ENCODE measurements around the gene PCDHA12. TPM values are rescaled to one million over a fixed set of nuclear protein-coding genes. Genes with fewer than 3 reads are reported as not detected.
A peak's percentile ranks its signal among the peaks of the same experiment; 100 is the strongest.
"Not testable (repeated sequence)": the region's sequence is repeated elsewhere in the genome, so short reads cannot be mapped to it uniquely, and the experiment has no call there.

Gene PCDHA12
- total RNA-seq = under 1 TPM in 1 of 2 donors, not detected in 1; 0.24 TPM
- long read RNA-seq, donor 1 = 0 reads
- long read RNA-seq, donor 2 = 0 reads

DNA sequence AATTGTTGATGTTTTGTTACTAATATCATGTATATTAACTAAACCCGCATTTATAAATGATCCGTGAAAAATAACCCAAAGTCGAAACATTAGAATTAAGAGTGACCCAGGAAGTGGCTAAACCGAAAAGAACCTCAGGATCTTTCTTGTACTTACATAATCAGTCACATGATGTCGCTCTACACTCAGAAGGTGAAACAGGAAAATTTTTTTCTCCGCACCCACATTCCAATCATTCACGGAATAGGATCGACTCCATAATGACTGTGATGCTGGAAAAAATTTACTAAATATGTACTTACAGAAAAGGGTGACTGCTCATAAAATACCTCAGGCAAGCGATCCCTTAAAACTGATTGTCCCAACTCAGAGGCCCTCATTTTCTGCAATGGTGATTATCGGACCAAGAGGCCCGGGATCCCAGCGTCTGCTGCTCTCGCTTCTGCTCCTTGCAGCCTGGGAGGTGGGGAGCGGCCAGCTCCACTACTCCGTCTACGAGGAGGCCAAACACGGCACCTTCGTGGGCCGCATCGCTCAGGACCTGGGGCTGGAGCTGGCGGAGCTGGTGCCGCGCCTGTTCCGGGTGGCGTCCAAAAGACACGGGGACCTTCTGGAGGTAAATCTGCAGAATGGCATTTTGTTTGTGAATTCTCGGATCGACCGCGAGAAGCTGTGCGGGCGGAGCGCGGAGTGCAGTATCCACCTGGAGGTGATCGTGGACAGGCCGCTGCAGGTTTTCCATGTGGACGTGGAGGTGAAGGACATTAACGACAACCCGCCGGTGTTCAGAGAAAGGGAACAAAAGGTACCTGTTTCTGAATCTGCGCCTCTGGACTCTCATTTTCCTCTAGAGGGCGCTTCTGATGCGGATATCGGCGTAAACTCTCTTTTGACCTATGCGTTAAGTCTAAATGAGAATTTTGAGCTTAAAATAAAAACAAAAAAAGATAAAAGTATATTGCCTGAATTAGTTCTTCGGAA lies at the start of gene PCDHA12:
Gene PCDHA12, plus strand, starts transcription at position 224 of the 981 bp plus-strand sequence. Its CDS starts 165 bp downstream, at position 389.
- DNase-seq (ENCODE audit: low spot score) = no peak
- intact Hi-C loops (cut with DNase I) = no loop called here

DNA sequence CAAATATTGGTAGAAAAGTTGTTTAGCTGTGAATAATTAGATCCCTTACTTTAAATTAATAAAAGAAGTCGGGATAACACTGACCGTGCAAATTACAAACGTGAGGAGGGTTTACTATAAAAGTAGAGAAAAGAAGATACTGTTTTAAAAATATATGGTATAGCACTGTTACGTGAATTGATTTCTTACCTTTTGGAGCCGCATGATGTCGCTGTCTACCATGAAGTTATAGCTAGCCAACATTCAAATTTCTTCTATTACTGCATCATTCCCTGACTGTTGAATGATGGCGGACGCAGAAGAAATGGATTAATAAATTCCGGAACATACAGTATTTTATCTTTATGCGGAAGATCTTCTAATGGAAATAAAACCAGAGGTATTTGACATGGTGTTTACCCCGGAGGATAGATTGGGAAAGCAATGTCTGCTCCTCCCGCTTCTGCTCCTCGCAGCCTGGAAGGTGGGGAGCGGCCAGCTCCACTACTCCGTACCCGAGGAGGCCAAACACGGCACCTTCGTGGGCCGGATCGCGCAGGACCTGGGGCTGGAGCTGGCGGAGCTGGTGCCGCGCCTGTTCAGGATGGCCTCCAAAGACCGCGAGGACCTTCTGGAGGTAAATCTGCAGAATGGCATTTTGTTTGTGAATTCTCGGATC lies 47.3 kb upstream of the PCDHA12 start, which contains the start of gene PCDHA6:
Gene PCDHA6, plus strand, starts transcription at position 257 of the 658 bp plus-strand sequence. Its CDS starts 132 bp downstream, at position 389.
- intact Hi-C loops (cut with DNase I) = no loop called here
- no peak for DNase-seq (ENCODE audit: low spot score)

DNA sequence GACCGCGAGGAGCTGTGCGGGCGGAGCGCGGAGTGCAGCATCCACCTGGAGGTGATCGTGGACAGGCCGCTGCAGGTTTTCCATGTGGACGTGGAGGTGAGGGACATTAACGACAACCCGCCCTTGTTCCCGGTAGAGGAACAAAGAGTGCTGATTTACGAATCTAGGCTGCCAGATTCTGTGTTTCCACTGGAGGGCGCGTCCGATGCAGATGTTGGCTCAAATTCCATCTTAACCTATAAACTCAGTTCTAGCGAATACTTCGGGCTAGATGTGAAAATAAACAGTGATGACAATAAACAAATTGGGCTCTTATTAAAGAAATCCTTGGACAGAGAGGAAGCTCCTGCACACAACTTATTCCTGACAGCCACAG lies 46.8 kb upstream of the PCDHA12 start:
- no peak for DNase-seq (ENCODE audit: low spot score)
- intact Hi-C loops (cut with DNase I) = no loop called here

DNA sequence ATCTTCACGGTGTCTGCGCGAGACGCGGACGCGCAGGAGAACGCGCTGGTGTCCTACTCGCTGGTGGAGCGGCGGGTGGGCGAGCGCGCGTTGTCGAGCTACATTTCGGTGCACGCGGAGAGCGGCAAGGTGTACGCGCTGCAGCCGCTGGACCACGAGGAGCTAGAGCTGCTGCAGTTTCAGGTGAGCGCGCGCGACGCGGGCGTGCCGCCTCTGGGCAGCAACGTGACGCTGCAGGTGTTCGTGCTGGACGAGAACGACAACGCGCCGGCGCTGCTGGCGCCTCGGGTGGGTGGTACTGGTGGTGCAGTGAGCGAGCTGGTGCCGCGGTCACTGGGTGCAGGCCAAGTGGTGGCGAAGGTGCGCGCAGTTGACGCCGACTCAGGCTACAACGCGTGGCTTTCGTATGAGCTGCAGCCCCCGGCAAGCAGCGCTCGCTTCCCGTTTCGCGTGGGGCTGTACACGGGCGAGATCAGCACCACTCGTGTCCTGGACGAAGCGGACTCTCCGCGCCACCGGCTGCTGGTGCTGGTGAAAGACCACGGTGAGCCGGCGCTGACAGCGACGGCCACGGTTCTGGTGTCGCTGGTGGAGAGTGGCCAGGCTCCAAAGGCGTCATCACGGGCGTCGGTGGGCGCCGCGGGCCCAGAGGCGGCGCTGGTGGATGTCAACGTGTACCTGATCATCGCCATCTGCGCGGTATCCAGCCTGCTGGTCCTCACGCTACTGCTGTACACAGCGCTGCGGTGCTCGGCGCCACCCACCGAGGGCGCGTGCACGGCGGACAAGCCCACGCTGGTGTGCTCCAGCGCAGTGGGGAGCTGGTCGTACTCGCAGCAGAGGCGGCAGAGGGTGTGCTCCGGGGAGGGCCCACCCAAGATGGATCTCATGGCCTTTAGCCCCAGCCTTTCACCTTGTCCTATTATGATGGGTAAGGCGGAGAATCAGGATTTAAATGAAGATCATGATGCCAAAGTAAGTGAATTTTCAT lies 45.3 kb upstream of the PCDHA12 start:
- intact Hi-C loops (cut with DNase I); DNase-seq (ENCODE audit: low spot score): not testable (repeated sequence)

- intact Hi-C loops (cut with DNase I) = no loop called here
- no peak for DNase-seq (ENCODE audit: low spot score)
Measured at GRCh38 chr5:140833993-140834392, 41.1 kb upstream of the PCDHA12 start, which contains the start of gene PCDHA7. TSS of gene PCDHA7 (plus strand) at chr5:140834269. CDS start at chr5:140834384, 115 bp downstream.

GRCh38 chr5:140834439-140835008 lies 40.6 kb upstream of the PCDHA12 start:
- DNase-seq (ENCODE audit: low spot score); intact Hi-C loops (cut with DNase I): not testable (repeated sequence)

GRCh38 chr5:140835622-140836510 lies 39.2 kb upstream of the PCDHA12 start:
- intact Hi-C loops (cut with DNase I) = no loop called here
- DNase-seq (ENCODE audit: low spot score) = peak; percentile 81

- intact Hi-C loops (cut with DNase I) = no loop called here
- no peak for DNase-seq (ENCODE audit: low spot score)
Measured at GRCh38 chr5:140840978-140841962, 33.8 kb upstream of the PCDHA12 start, which contains the start of gene PCDHA8. TSS of gene PCDHA8 (plus strand) at chr5:140841187. CDS start at chr5:140841322, 135 bp downstream.

- DNase-seq (ENCODE audit: low spot score) = no peak
- intact Hi-C loops (cut with DNase I) = no loop called here
Measured at GRCh38 chr5:140842798-140843733, 32.0 kb upstream of the PCDHA12 start.

DNA sequence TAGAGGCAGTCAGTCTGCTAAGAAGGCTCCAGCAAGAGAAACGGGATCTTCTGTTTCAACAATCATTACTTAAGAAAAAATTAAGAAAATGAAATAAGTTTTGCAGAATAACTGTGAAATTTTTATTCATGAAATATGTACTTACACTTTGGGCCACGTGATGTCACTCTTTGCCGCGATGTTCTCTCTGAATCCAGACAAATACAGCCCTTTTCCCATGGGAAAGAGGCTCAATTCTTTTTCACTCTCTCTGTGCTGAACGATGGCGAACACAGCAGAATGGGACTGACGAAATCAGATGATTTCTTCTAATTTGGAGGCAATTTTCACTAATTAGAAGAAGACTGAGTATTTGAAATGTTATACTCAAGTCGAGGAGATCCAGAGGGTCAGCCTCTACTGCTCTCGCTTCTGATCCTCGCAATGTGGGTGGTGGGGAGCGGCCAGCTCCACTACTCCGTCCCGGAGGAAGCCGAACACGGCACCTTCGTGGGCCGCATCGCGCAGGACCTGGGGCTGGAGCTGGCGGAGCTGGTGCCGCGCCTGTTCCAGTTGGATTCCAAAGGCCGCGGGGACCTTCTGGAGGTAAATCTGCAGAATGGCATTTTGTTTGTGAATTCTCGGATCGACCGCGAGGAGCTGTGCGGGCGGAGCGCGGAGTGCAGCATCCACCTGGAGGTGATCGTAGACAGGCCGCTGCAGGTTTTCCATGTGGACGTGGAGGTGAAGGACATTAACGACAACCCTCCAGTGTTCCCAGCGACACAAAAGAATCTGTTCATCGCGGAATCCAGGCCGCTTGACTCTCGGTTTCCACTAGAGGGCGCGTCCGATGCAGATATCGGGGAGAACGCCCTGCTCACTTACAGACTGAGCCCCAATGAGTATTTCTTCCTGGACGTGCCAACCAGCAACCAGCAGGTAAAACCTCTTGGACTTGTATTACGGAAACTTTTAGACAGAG lies 26.7 kb upstream of the PCDHA12 start, which contains the start of gene PCDHA9:
Gene PCDHA9, plus strand, starts transcription at position 244 of the 964 bp plus-strand sequence. Its CDS starts 114 bp downstream, at position 358.
- DNase-seq (ENCODE audit: low spot score) = not testable (repeated sequence)

GRCh38 chr5:140849831-140850634 lies 25.1 kb upstream of the PCDHA12 start:
- intact Hi-C loops (cut with DNase I); DNase-seq (ENCODE audit: low spot score): not testable (repeated sequence)

More for the DNA sequence above, 26.7 kb upstream of the PCDHA12 start, which contains the start of gene PCDHA9:
- intact Hi-C loops (cut with DNase I) = not testable (repeated sequence)

DNA sequence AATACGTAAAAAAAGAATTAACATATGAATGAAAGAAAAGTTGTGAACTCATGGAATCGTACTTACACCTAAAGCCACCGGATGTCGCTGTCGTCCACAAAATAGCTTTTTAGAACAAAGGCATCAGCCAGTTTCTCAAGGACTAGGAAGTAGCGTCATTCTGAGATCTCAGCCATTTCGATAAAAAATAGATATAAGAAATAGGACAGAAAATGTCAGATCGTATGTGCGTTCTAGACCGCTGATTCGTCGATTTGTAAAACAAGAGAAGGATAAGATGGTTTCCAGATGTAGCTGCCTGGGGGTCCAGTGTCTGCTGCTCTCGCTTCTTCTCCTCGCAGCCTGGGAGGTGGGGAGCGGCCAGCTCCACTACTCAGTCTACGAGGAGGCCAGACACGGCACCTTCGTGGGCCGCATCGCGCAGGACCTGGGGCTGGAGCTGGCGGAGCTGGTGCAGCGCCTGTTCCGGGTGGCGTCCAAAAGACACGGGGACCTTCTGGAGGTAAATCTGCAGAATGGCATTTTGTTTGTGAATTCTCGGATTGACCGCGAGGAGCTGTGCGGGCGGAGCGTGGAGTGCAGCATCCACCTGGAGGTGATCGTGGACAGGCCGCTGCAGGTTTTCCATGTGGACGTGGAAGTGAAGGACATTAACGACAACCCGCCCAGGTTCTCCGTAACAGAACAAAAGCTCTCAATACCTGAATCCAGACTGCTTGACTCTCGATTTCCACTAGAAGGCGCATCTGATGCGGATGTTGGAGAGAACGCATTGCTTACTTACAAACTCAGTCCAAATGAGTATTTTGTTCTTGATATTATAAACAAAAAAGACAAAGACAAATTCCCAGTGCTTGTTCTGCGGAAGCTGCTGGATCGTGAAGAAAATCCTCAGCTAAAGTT lies 19.1 kb upstream of the PCDHA12 start, which contains the start of gene PCDHA10:
Gene PCDHA10, plus strand, starts transcription at position 126 of the 903 bp plus-strand sequence. Its CDS starts 152 bp downstream, at position 278.
- intact Hi-C loops (cut with DNase I) = no loop called here
- no peak for DNase-seq (ENCODE audit: low spot score)
